OCI-LY3 (cell line): ENCODE data around the gene HPCAL1.
A peak's percentile ranks its signal among the peaks of the same experiment; 100 is the strongest.

Experiments
- H2AFZ ChIP-seq: fragments of 200-600, 300-600 bp; shearing (Covaris generic); 2 replicates; pipeline ENCODE4 v1.6.0; 2014; ENCODE audit warnings: antibody characterized with exemption, low read depth, low read length
- H3K27ac ChIP-seq: fragments of 200-600, 300-600 bp; sonication (generic); 2 replicates; pipeline ENCODE4 v1.5.1; 2014; ENCODE audit warnings: mild to moderate bottlenecking, low read length, moderate library complexity, mixed read lengths
- H3K27me3 ChIP-seq: fragments of 200-600, 300-600 bp; sonication (generic); 2 replicates; pipeline ENCODE4 v1.6.1; 2014; ENCODE audit warnings: low read depth, low read length, mixed read lengths
- H3K36me3 ChIP-seq: fragments of 200-600, 300-600 bp; sonication (generic); replicated peaks from 2 replicates; pipeline ENCODE3; 2014; ENCODE audit warnings: low read depth, low read length, mixed read lengths
- H3K4me1 ChIP-seq: fragments of 300-600, 200-600 bp; sonication (generic); 2 replicates; pipeline ENCODE4 v1.6.1; 2014; ENCODE audit warnings: low read length, mixed read lengths
- H3K4me2 ChIP-seq: fragments of 200-600, 300-600 bp; sonication (generic); 2 replicates; pipeline ENCODE4 v1.6.1; 2014; ENCODE audit warnings: low read length, mixed read lengths
- H3K4me3 ChIP-seq: fragments of 300-600, 200-600 bp; sonication (generic); 2 replicates; pipeline ENCODE4 v1.5.1; 2014; ENCODE audit warnings: antibody characterized with exemption, mild to moderate bottlenecking, low read length, moderate library complexity
- H3K79me2 ChIP-seq: fragments of 300-600, 200-600 bp; shearing (Covaris generic); 2 replicates; pipeline ENCODE4 v1.6.1; 2014; ENCODE audit warnings: mild to moderate bottlenecking, low read length, mixed read lengths
- H3K9ac ChIP-seq: fragments of 300-600, 200-600 bp; shearing (Covaris generic); 2 replicates; pipeline ENCODE4 v1.6.0; 2014; ENCODE audit warnings: mild to moderate bottlenecking, low read length, moderate library complexity
- H3K9me3 ChIP-seq: fragments of 200-600, 300-600 bp; shearing (Covaris generic); 2 replicates; pipeline ENCODE4 v1.6.1; 2014; ENCODE audit warnings: low read length, mixed read lengths; ENCODE audit not compliant: insufficient read depth
- H4K20me1 ChIP-seq: fragments of 200-600, 300-600 bp; sonication (generic); 2 replicates; pipeline ENCODE4 v1.6.1; 2016; ENCODE audit warnings: low read length, mixed read lengths; ENCODE audit not compliant: insufficient read depth
- CTCF ChIP-seq: fragments of 200-600, 300-600 bp; sonication (generic); IDR thresholded peaks from 2 replicates; pipeline ENCODE4 v1.5.1; 2014; ENCODE audit warnings: antibody characterized with exemption, low read length, low read depth
- EZH2phosphoT487 ChIP-seq: fragments of 200-600 bp; shearing (Covaris generic); IDR thresholded peaks from 2 replicates; pipeline ENCODE4 v1.6.1; 2018; ENCODE audit warnings: antibody characterized with exemption, mixed run types, low read depth

Gene HPCAL1

DNA sequence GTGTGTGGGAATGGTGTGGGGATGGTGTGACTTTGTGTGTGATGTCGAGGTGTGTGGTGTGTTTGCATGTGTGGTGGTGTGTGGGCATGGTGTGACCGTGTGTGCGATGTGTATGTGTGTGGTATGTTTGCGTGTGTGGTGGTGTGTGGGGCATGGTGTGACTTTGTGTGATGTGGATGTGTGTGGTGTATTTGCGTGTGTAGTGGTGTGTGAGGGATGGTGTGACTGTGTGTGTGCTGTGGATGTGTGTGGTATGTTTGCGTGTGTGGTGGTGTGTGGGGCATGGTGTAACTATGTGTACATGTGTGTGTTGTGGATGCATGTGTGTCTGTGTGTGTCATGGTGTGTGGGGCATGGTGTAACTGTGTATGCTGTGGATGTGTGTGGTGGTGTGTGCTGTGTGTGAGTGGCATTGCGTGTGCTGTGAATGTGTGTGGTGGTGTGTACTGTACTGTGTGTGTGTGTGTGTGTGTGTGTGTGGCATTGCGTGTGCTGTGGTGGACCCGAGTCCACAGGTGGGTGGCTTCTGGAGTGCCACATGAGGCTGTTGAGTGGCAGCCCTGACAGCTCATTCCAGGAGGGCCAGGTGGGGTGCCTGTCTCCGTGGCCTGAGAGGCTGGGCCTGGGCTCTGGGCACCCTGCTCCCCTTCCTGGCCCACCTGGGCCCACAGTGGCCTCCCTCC, 130.7 kb downstream of the HPCAL1 start:
- Histone ChIP-seq H3K9me3 (no peaks in the 10 kb centered on the region), H3K36me3 (peaks cover 3% of the 10 kb centered on the region), H4K20me1 (no peaks in the 10 kb centered on the region), H3K9ac (no peak overlapping the region), H3K4me2 (no peak overlapping the region), H2AFZ (no peak overlapping the region), H3K79me2 (no peaks in the 10 kb centered on the region), H3K4me1 (peaks cover 5% of the 10 kb centered on the region), H3K27me3 (peaks cover 7% of the 10 kb centered on the region), H3K4me3 (no peak overlapping the region), H3K27ac (no peak overlapping the region)
- TF ChIP-seq EZH2phosphoT487, result no peak
- TF ChIP-seq CTCF, result no peak

DNA sequence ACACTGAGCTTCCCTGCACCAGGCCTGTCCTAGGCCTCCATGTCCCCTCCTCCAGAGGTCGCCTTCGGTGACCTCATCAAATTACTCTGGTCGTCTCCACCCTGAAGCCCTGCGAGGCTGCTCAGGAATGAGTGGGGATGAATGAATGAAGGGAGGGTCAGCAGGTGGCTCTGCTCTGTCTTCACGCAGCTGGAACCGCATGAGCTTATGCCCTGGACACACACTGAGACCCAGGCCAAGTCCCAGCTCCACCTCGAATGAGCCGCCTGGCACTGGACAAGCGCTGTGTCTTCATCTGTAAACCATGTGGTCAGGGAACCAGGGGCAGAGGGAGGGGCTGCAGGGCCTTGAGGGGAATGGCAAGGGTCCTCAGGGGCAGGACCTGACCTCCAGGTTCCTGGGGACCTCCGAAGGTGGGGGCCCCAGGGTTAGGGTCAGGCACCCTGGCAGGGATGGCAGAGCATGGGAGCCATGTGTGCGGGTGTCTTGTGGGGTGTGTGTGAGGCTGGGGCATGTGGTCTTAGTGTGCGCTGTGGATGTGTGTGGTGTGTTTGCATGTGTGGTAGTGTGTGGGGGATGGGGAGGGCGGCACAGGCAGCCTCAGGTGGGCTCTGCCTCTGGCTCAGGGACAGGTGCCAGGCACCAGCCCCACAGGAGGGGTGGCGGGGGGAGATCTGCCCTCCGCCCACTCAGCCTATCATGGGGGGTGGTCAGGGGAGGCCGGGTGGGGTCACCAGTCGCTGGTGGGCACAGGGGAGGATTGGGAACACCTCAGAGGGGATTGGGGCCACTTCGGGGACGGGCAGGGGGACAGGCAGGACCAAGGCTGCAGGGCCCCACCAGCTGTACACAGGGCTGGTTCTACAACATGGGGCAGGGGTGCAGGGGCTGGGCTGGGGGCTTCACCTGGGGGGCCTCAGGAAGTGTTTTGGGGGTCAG, 131.5 kb downstream of the HPCAL1 start:
- Histone ChIP-seq H4K20me1 (peaks cover 6% of the 10 kb centered on the region; the same call in 1 of the 2 replicates), H3K79me2 (no peaks in the 10 kb centered on the region), H3K4me1 (peaks cover 5% of the 10 kb centered on the region), H3K27me3 (peaks cover 7% of the 10 kb centered on the region), H3K4me3 (no peak overlapping the region), H3K27ac (no peak overlapping the region), H3K4me2 (peak overlapping the region; percentile 61), H3K9ac (no peak overlapping the region), H3K9me3 (no peaks in the 10 kb centered on the region), H3K36me3 (peaks cover 10% of the 10 kb centered on the region), H2AFZ (no peak overlapping the region)
- no peak for TF ChIP-seq EZH2phosphoT487
- TF ChIP-seq CTCF, result no peak

- H3K9me3 ChIP-seq, result no peaks in the 10 kb centered on the region
- H4K20me1 ChIP-seq, result peaks cover 15% of the 10 kb centered on the region
- H3K4me3 ChIP-seq, result no peak overlapping the region
- H3K79me2 ChIP-seq, result no peaks in the 10 kb centered on the region
- no peak overlapping the region for H2AFZ ChIP-seq
- peaks cover 5% of the 10 kb centered on the region for H3K4me1 ChIP-seq
- H3K9ac ChIP-seq, result no peak overlapping the region
- TF ChIP-seq EZH2phosphoT487 (no peak), CTCF (peak; percentile 92)
- peaks cover 7% of the 10 kb centered on the region for H3K27me3 ChIP-seq
- H3K4me2 ChIP-seq, result peak overlapping the region; percentile 61
- H3K27ac ChIP-seq, result no peak overlapping the region
- H3K36me3 ChIP-seq, result peaks cover 19% of the 10 kb centered on the region
Measured at GRCh38 chr2:10434886-10435819, 132.4 kb downstream of the HPCAL1 start.
